ENCODE results near the gene FAT4.

- TF ChIP-seq CTCF (IDR thresholded peaks at IDR 0.05; ENCODE audit: low read depth, low read length) (no peak), EZH2phosphoT487 (IDR thresholded peaks at IDR 0.05; ENCODE audit: low read depth) (no peak)
Measured at GRCh38 chr4:125321709-125322365, 7.1 kb downstream of the FAT4 start.
